Thyroid gland (tissue), 4 donors: ENCODE results near the gene RGR.

Experiments
- CTCF ChIP-seq, 6 experiments: fragments of 200-600 bp in 3 of 6; fragments of 450-650 bp in 3 of 6; sonication (generic) in 3 of 6; IDR thresholded peaks; one replicate each; pipeline ENCODE4 v1.5.1; 2016 to 2019; ENCODE audit warnings: antibody characterized with exemption in 6 of 6, mild to moderate bottlenecking in 2 of 6, inconsistent platforms in 1 of 6, moderate library complexity in 1 of 6
- POLR2A ChIP-seq, 2 donors: fragments of 450-650 bp; IDR thresholded peaks; one replicate each; pipeline ENCODE4 v1.6.1; 2017; ENCODE audit warnings: antibody characterized with exemption in 2 of 2, mild to moderate bottlenecking in 2 of 2, moderate library complexity in 1 of 2

GRCh38 chr10:84261236-84261915, 16.5 kb downstream of the RGR start:
- no peak for TF ChIP-seq CTCF (IDR thresholded peaks at IDR 0.05)
- TF ChIP-seq POLR2A (IDR thresholded peaks at IDR 0.05): no peak
